Panc1 (cell line): ENCODE data around the gene CLMN.

Experiments used
- SIN3A ChIP-seq: IDR thresholded peaks from 2 replicates; pipeline ENCODE4 v1.6.1; 2012; ENCODE audit warnings: low read depth, mild to moderate bottlenecking, low read length, moderate library complexity, borderline replicate concordance; ENCODE audit not compliant: insufficient read depth
- TCF7L2 ChIP-seq: IDR thresholded peaks from 2 replicates; pipeline ENCODE4 v1.6.1; 2011; ENCODE audit warnings: mild to moderate bottlenecking, low read depth, low read length, inconsistent platforms
- TF ChIP-seq, protein P1 (sequence below): fragments of 450-650 bp; IDR thresholded peaks from 2 replicates; pipeline ENCODE4 v1.5.1; 2017; ENCODE audit warnings: mild to moderate bottlenecking

- TF ChIP-seq, protein P1, sequence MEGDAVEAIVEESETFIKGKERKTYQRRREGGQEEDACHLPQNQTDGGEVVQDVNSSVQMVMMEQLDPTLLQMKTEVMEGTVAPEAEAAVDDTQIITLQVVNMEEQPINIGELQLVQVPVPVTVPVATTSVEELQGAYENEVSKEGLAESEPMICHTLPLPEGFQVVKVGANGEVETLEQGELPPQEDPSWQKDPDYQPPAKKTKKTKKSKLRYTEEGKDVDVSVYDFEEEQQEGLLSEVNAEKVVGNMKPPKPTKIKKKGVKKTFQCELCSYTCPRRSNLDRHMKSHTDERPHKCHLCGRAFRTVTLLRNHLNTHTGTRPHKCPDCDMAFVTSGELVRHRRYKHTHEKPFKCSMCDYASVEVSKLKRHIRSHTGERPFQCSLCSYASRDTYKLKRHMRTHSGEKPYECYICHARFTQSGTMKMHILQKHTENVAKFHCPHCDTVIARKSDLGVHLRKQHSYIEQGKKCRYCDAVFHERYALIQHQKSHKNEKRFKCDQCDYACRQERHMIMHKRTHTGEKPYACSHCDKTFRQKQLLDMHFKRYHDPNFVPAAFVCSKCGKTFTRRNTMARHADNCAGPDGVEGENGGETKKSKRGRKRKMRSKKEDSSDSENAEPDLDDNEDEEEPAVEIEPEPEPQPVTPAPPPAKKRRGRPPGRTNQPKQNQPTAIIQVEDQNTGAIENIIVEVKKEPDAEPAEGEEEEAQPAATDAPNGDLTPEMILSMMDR = no peak
- no peak for TF ChIP-seq SIN3A
- no peak for TF ChIP-seq TCF7L2
Measured at GRCh38 chr14:95196826-95197545, 122.7 kb downstream of the CLMN start.
